ENCODE results near the gene TLL1.

TLL1 gene

GRCh38 chr4:165922747-165923146 is 49.7 kb downstream of the TLL1 start:
- Histone ChIP-seq H3K9me3 (ENCODE audit: low read length) (no peaks in the 10 kb centered on the region), H3K4me3 (ENCODE audit: low read depth, low read length, poor library complexity, severe bottlenecking) (no peak overlapping the region), H3K27ac (ENCODE audit: low read depth, low read length, poor library complexity, severe bottlenecking) (no peak overlapping the region), H3K9ac (ENCODE audit: low read length) (no peak overlapping the region), H3K79me2 (ENCODE audit: insufficient read depth, low read length) (no peaks in the 10 kb centered on the region), H2AFZ (ENCODE audit: low read length) (no peak overlapping the region), H3K27me3 (ENCODE audit: insufficient read depth, low read length) (no peaks in the 10 kb centered on the region), H3F3A (ENCODE audit: insufficient read depth, low read length) (no peaks in the 10 kb centered on the region), H3K4me1 (ENCODE audit: insufficient read depth, low read length, severe bottlenecking) (no peaks in the 10 kb centered on the region), H3K36me3 (ENCODE audit: insufficient read depth, low read length) (no peaks in the 10 kb centered on the region), H3K4me2 (ENCODE audit: low read length) (no peak overlapping the region), H4K20me1 (ENCODE audit: insufficient read depth, low read length) (no peaks in the 10 kb centered on the region), H3K9me2 (ENCODE audit: low read depth, low read length) (no peaks in the 10 kb centered on the region)
- TF ChIP-seq CTCF (IDR thresholded peaks at IDR 0.05; ENCODE audit: low read length), result no peak
- no peak for TF ChIP-seq EZH2 (IDR thresholded peaks at IDR 0.05; ENCODE audit: borderline replicate concordance, low read length)

GRCh38 chr4:165926307-165926706 is 53.3 kb downstream of the TLL1 start:
- H3K9ac ChIP-seq (ENCODE audit: low read length), result no peak overlapping the region
- H4K20me1 ChIP-seq (ENCODE audit: insufficient read depth, low read length), result no peaks in the 10 kb centered on the region
- H2AFZ ChIP-seq (ENCODE audit: low read length), result no peak overlapping the region
- no peak overlapping the region for H3K27ac ChIP-seq (ENCODE audit: low read depth, low read length, poor library complexity, severe bottlenecking)
- no peaks in the 10 kb centered on the region for H3K9me2 ChIP-seq (ENCODE audit: low read depth, low read length)
- no peak overlapping the region for H3K4me3 ChIP-seq (ENCODE audit: low read depth, low read length, poor library complexity, severe bottlenecking)
- H3K27me3 ChIP-seq (ENCODE audit: insufficient read depth, low read length), result no peaks in the 10 kb centered on the region
- no peaks in the 10 kb centered on the region for H3F3A ChIP-seq (ENCODE audit: insufficient read depth, low read length)
- TF ChIP-seq CTCF (IDR thresholded peaks at IDR 0.05; ENCODE audit: low read length) (no peak), EZH2 (IDR thresholded peaks at IDR 0.05; ENCODE audit: borderline replicate concordance, low read length) (no peak)
- no peak overlapping the region for H3K4me2 ChIP-seq (ENCODE audit: low read length)
- H3K4me1 ChIP-seq (ENCODE audit: insufficient read depth, low read length, severe bottlenecking), result no peaks in the 10 kb centered on the region
- H3K79me2 ChIP-seq (ENCODE audit: insufficient read depth, low read length), result no peaks in the 10 kb centered on the region
- no peaks in the 10 kb centered on the region for H3K36me3 ChIP-seq (ENCODE audit: insufficient read depth, low read length)
- no peaks in the 10 kb centered on the region for H3K9me3 ChIP-seq (ENCODE audit: low read length)

GRCh38 chr4:165927366-165927765 is 54.3 kb downstream of the TLL1 start:
- Histone ChIP-seq H3K27me3 (ENCODE audit: insufficient read depth, low read length) (no peaks in the 10 kb centered on the region), H2AFZ (ENCODE audit: low read length) (no peak overlapping the region), H3K4me3 (ENCODE audit: low read depth, low read length, poor library complexity, severe bottlenecking) (no peak overlapping the region), H4K20me1 (ENCODE audit: insufficient read depth, low read length) (no peaks in the 10 kb centered on the region), H3K36me3 (ENCODE audit: insufficient read depth, low read length) (no peaks in the 10 kb centered on the region), H3K79me2 (ENCODE audit: insufficient read depth, low read length) (no peaks in the 10 kb centered on the region), H3K4me1 (ENCODE audit: insufficient read depth, low read length, severe bottlenecking) (no peaks in the 10 kb centered on the region), H3K9me2 (ENCODE audit: low read depth, low read length) (no peaks in the 10 kb centered on the region), H3F3A (ENCODE audit: insufficient read depth, low read length) (no peaks in the 10 kb centered on the region), H3K27ac (ENCODE audit: low read depth, low read length, poor library complexity, severe bottlenecking) (no peak overlapping the region), H3K9ac (ENCODE audit: low read length) (no peak overlapping the region), H3K9me3 (ENCODE audit: low read length) (no peaks in the 10 kb centered on the region), H3K4me2 (ENCODE audit: low read length) (no peak overlapping the region)
- TF ChIP-seq CTCF (IDR thresholded peaks at IDR 0.05; ENCODE audit: low read length), result no peak
- TF ChIP-seq EZH2 (IDR thresholded peaks at IDR 0.05; ENCODE audit: borderline replicate concordance, low read length), result no peak
